ENCODE data around the gene RINT1.

Gene RINT1

DNA sequence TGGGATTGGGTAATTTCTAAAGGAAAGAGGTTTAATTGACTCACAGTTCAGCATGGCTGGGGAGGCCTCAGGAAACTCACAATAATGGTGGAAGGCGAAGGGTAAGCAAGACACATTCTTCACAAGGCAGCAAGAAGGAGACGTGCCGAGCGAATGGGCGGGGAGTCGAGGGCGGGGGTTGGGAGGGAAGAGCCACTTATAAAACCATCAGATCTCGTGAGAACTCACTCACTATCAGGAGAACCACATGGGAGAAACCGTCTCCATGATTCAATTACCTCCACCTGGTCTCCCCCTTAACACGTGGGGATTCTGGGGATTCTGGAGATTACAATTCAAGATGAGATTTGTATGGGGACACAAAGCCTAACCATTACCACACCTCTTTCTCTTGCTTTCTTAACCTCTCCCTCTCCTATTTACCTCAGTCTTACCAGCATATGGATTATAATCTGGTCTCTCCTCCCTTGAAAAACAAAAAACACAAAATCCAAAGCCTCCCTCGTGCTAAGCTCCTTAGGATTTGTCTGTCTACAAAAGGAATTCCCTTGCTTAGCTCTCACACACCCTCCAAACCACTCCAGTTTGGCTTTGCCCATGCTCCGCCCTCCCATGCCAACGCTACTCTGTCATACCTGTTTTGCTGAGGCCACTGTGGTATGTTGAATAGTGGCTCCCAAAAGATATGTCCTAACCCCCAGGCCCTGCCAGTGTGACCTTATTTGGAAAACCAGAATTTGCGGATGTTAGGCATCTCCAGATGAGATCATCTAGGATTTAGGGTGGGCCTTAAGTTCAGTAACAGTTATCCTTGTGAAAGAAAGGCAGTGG lies 68.9 kb downstream of the RINT1 start:
- DNase-seq = no peak

GRCh38 chr7:105602325-105603305 lies 70.6 kb downstream of the RINT1 start:
- DNase-seq = no peak

- DNase-seq = no peak
These were observed 78.3 kb downstream of the RINT1 start for GRCh38 chr7:105610165-105610930.

DNA sequence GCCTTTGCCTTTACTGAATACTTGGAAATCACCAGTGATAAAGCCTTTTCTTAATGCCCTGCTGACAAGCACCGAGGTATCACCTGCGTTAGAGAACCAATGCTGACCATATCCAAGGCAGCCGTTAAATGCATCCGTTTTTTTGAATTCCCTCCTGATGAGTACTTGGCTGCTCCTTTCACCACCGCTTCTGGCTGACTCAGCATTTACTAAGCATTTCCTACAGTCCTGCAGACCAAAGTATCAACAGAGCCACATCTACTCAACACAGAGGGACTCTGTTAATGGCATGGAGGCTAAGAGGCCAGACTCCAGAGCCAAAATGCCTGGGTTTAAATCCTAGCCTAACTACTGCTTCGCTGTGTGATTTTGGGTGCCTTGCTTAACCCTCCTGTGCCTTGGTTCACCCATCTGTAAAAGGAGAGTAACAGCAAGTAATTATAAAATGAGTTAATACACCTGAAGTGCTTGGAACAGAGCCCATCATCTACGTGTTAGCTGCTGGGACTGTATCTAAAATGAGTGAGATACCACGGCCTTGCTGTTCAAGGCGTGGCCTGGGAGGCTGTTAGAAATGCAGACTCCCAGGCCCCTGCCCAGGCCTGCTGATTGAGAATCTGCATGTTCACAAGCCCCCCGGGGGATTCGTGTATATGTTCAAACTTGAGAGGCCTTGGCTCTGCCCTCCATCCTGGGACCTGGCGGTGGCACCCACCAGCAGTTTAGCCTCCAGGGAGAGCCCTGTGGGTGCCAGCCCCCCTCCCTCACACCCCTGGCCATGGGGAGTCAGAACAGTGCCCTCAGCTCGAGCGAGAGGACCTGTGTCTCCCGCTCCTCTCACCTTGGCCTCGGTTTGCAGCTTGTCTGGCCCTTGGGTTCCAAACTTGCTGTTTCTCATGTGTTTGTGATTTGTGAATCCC lies 80.1 kb downstream of the RINT1 start:
- DNase-seq = no peak

GRCh38 chr7:105612806-105613205 lies 80.8 kb downstream of the RINT1 start:
- DNase-seq = no peak

DNA sequence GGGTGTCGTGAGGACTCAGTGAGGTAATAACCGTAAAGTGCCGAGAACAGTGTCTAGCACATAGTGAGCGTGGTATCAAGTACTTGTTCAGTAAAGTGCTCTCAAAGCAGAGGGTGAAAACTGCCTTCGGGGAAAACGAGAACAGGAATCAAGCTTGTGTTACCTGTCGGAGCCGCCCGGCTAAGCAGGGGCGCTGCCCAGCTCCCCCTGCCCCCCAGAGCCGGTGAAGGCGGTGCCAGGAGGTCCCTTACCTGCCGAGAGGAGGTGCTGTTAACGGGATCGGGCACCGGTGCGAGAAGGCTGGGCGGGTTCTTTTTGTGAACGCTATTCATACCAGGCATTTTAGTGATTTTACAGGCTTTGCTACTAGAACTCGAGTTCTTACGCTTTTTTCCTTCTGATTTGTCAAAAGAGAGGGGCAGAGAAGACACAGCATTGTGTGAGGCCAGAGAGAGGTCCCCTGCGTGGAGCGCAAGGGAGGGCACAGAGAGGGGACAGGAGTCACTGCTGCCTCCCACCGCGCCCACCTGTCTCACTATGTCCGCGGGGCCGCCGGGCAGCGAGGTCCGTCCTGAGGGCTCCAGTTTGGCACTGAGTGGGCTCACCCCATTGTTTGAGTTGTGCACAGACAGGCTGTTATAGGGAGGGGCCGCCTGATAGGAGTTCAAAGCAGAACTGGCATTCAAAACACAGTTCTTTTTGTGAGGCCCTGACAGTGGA lies 81.8 kb downstream of the RINT1 start:
- no peak for DNase-seq

- no peak for DNase-seq
These were observed 82.4 kb downstream of the RINT1 start for GRCh38 chr7:105614341-105614840.
